PC-3 (cell line): ENCODE measurements around the gene FBXO41. TPM values are rescaled to one million over a fixed set of nuclear protein-coding genes. Genes with fewer than 3 reads are reported as not detected.

Experiments
- ATAC-seq: fragments of 200-7000 bp; cut with Tn5 transposase; 2 replicates; pipeline ENCODE4 v1.9.1; 2020; ENCODE audit warnings: mild to moderate bottlenecking, moderate library complexity
- BruUV-seq: library from RNA; stranded (reverse); fragments of 400-500 nt; replicated peaks from 2 replicates; lab custom pipeline; 2021; lab: Mats Ljungman, UMichigan
- CTCF ChIA-PET: fragments of 300-600 bp; sonication (Branson Sonifier 250); formaldehyde crosslinking; loops from one replicate; lab custom pipeline; 2022; ENCODE audit warnings: antibody characterized with exemption; lab: Charles Lee
- POLR2A ChIA-PET: fragments of 300-600 bp; sonication (Branson Sonifier 250); formaldehyde crosslinking; loops from one replicate; lab custom pipeline; 2022; ENCODE audit warnings: antibody characterized with exemption; ENCODE audit not compliant: unreplicated experiment; lab: Charles Lee
- DNase-seq: peaks from one replicate; pipeline ENCODE4 v3.0.0-alpha.2; 2015
- H2AFZ ChIP-seq: fragments of 300-600 bp; sonication (generic); 2 replicates; pipeline ENCODE4 v1.6.0; 2016; ENCODE audit warnings: antibody characterized with exemption, low read length
- H3F3A ChIP-seq: fragments of 300-600 bp; sonication (generic); one replicate; pipeline ENCODE4 v1.6.0; 2017; ENCODE audit warnings: antibody characterized with exemption, low read length, control low read depth, mild to moderate bottlenecking; ENCODE audit not compliant: unreplicated experiment
- H3K27ac ChIP-seq: fragments of 300-600 bp; sonication (generic); 2 replicates; pipeline ENCODE4 v1.5.1; 2016; ENCODE audit warnings: mild to moderate bottlenecking, low read length
- H3K27me3 ChIP-seq: fragments of 300-600 bp; sonication (generic); 2 replicates; pipeline ENCODE4 v1.6.1; 2016; ENCODE audit warnings: low read length, mixed read lengths
- H3K36me3 ChIP-seq: fragments of 300-600 bp; sonication (generic); 2 replicates; pipeline ENCODE4 v1.6.1; 2016; ENCODE audit warnings: low read depth, mixed run types, low read length, mixed read lengths
- H3K4me1 ChIP-seq: fragments of 300-600 bp; sonication (generic); 2 replicates; pipeline ENCODE4 v1.5.1; 2016; ENCODE audit warnings: low read length; ENCODE audit not compliant: insufficient read depth
- H3K4me2 ChIP-seq: fragments of 300-600 bp; sonication (generic); 2 replicates; pipeline ENCODE4 v1.6.0; 2016; ENCODE audit warnings: low read length
- H3K4me3 ChIP-seq: fragments of 300-600 bp; sonication (generic); 2 replicates; pipeline ENCODE4 v1.5.1; 2016; ENCODE audit warnings: mild to moderate bottlenecking, low read length, mixed read lengths
- H3K79me2 ChIP-seq: fragments of 300-600 bp; sonication (generic); 2 replicates; pipeline ENCODE4 v1.6.1; 2017; ENCODE audit warnings: low read length, mixed read lengths
- H3K9ac ChIP-seq: fragments of 300-600 bp; sonication (generic); 2 replicates; pipeline ENCODE4 v1.6.0; 2016; ENCODE audit warnings: mild to moderate bottlenecking, low read length
- H3K9me2 ChIP-seq: fragments of 300-600 bp; sonication (generic); replicated peaks from 2 replicates; pipeline ENCODE4 v1.6.1; 2016; ENCODE audit warnings: mixed run types, low read length, mixed read lengths
- H3K9me3 ChIP-seq: fragments of 300-600 bp; sonication (generic); 2 replicates; pipeline ENCODE4 v1.6.1; 2016; ENCODE audit warnings: low read length, mixed read lengths
- H4K20me1 ChIP-seq: fragments of 300-600 bp; sonication (generic); 2 replicates; pipeline ENCODE4 v1.6.1; 2016; ENCODE audit warnings: low read length, mixed read lengths
- CTCF ChIP-seq: fragments of 300-600 bp; sonication (generic); conservative IDR thresholded peaks from 2 replicates; pipeline ENCODE4 v1.5.1; 2017; ENCODE audit warnings: antibody characterized with exemption, low read depth, mild to moderate bottlenecking, low read length
- EZH2 ChIP-seq: fragments of 300-600 bp; sonication (generic); IDR thresholded peaks from one replicate; pipeline ENCODE4 v1.6.1; 2017; ENCODE audit warnings: antibody characterized with exemption, mild to moderate bottlenecking, low read length; ENCODE audit not compliant: unreplicated experiment
- EZH2phosphoT487 ChIP-seq: fragments of 300-600 bp; sonication (generic); IDR thresholded peaks from 2 replicates; pipeline ENCODE4 v1.6.1; 2018; ENCODE audit warnings: mild to moderate bottlenecking, antibody characterized with exemption, low read length, borderline replicate concordance
- intact Hi-C: fragments of 100-400 bp; cut with micrococcal nuclease; formaldehyde crosslinking; loops from 2 replicates; pipeline ENCODE4 v1.9.0; 2023
- total RNA-seq: library from RNA; depleted of rRNA; stranded (reverse); fragments of >200 nt; gene quantifications from 2 replicates; pipeline ENCODE4 v1.2.3, GENCODE V29; 2014

FBXO41 gene
- total RNA-seq, 1 experiment from 2014 or later: 4.2 TPM

GRCh38 chr2:73300926-73301325, 16.6 kb upstream of the FBXO41 start:
- POLR2A ChIA-PET: interaction anchor here (0.5 kb wide), 1 partner anchor 84 kb away, joined by 6 read pairs; the partner anchor contains the start of gene ALMS1
- Histone ChIP-seq H3K4me1 (no peaks in the 10 kb centered on the region), H3K4me2 (no peak overlapping the region), H2AFZ (no peak overlapping the region), H3K4me3 (no peak overlapping the region), H3K27ac (no peak overlapping the region), H3F3A (no peaks in the 10 kb centered on the region), H3K27me3 (peaks cover 87% of the 10 kb centered on the region), H3K9ac (no peak overlapping the region), H3K9me2 (no peaks in the 10 kb centered on the region), H3K9me3 (no peaks in the 10 kb centered on the region), H3K79me2 (no peaks in the 10 kb centered on the region), H3K36me3 (no peaks in the 10 kb centered on the region), H4K20me1 (no peaks in the 10 kb centered on the region)
- TF ChIP-seq EZH2: no peak
- no peak for TF ChIP-seq EZH2phosphoT487
- TF ChIP-seq CTCF: no peak
- DNase-seq: no peak
- intact Hi-C loops: no loop called here
- CTCF ChIA-PET: no interaction called here
- ATAC-seq: no peak
- BruUV-seq: no TSS peak

GRCh38 chr2:73297586-73297985, 13.3 kb upstream of the FBXO41 start:
- no TSS peak for BruUV-seq
- no peak overlapping the region for H3K4me3 ChIP-seq
- ATAC-seq (no peak), DNase-seq (no peak)
- CTCF ChIA-PET: no interaction called here
- no peak overlapping the region for H2AFZ ChIP-seq
- no peaks in the 10 kb centered on the region for H3K9me2 ChIP-seq
- POLR2A ChIA-PET: no interaction called here
- peaks cover 94% of the 10 kb centered on the region for H3K27me3 ChIP-seq
- no peak overlapping the region for H3K27ac ChIP-seq
- no peak overlapping the region for H3K4me2 ChIP-seq
- no peaks in the 10 kb centered on the region for H3K36me3 ChIP-seq
- H3K4me1 ChIP-seq: no peaks in the 10 kb centered on the region
- H3K79me2 ChIP-seq: no peaks in the 10 kb centered on the region
- H4K20me1 ChIP-seq: no peaks in the 10 kb centered on the region
- no peaks in the 10 kb centered on the region for H3K9me3 ChIP-seq
- no peaks in the 10 kb centered on the region for H3F3A ChIP-seq
- TF ChIP-seq EZH2phosphoT487 (no peak), EZH2 (no peak), CTCF (no peak)
- intact Hi-C loops: no loop called here
- no peak overlapping the region for H3K9ac ChIP-seq

DNA sequence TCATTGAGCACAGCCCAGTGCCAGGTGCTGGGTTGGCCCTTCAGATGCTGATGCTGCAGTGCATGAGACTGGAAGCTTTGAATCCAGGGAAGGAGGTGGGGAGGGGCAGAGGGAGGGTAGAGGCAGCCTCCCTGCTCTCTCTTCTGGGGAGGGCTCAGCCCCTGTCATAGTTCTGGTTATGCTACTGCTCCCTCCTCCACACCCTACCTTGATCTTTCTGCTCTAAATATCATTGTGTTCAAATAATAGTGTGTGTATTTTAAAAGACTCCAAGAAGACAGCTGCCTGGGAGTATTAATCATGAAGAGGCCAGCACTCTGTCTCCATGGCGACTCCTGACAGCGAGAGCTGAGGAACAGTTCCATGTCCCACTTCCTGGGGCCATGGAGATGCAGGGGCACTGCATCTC, 12.9 kb upstream of the FBXO41 start:
- BruUV-seq: no TSS peak
- CTCF ChIA-PET: no interaction called here

More for the DNA sequence above, 12.9 kb upstream of the FBXO41 start:
- intact Hi-C loops: no loop called here
- H3K4me1 ChIP-seq: no peaks in the 10 kb centered on the region
- no peaks in the 10 kb centered on the region for H3K9me3 ChIP-seq
- H3K27ac ChIP-seq: no peak overlapping the region
- H3K9ac ChIP-seq: no peak overlapping the region
- H3K36me3 ChIP-seq: no peaks in the 10 kb centered on the region
- H3K4me2 ChIP-seq: no peak overlapping the region
- H3K79me2 ChIP-seq: no peaks in the 10 kb centered on the region
- no peaks in the 10 kb centered on the region for H4K20me1 ChIP-seq
- DNase-seq (no peak), ATAC-seq (no peak)
- H3F3A ChIP-seq: no peaks in the 10 kb centered on the region
- H3K27me3 ChIP-seq: peaks cover 94% of the 10 kb centered on the region
- no peak for TF ChIP-seq EZH2
- no peak for TF ChIP-seq CTCF
- no peak for TF ChIP-seq EZH2phosphoT487
- no peaks in the 10 kb centered on the region for H3K9me2 ChIP-seq
- no peak overlapping the region for H3K4me3 ChIP-seq
- H2AFZ ChIP-seq: no peak overlapping the region
- POLR2A ChIA-PET: no interaction called here
